Right lobe of liver (tissue), 4 donors: ENCODE measurements around the gene SMPD4.

Source experiments
- POLR2A ChIP-seq: fragments of 450-650 bp; IDR thresholded peaks from one replicate; pipeline ENCODE4 v1.6.1; 2017; ENCODE audit warnings: antibody characterized with exemption, mild to moderate bottlenecking
- TF ChIP-seq, protein P1 (sequence below), 4 donors: fragments of 200-600 bp in 3 of 4; fragments of 450-650 bp in 1 of 4; IDR thresholded peaks; one replicate each; pipeline versions ENCODE4 v1.5.1 to v1.8.0; 2016 to 2022; ENCODE audit warnings: antibody characterized with exemption in 4 of 4, mild to moderate bottlenecking in 2 of 4
- donor health status: DM: no; HTN: no; CAD: no.
- donor health status: DM: no; HTN: no; CAD: no.
- donor health status: DM: no; HTN: yes; CAD: no.

DNA sequence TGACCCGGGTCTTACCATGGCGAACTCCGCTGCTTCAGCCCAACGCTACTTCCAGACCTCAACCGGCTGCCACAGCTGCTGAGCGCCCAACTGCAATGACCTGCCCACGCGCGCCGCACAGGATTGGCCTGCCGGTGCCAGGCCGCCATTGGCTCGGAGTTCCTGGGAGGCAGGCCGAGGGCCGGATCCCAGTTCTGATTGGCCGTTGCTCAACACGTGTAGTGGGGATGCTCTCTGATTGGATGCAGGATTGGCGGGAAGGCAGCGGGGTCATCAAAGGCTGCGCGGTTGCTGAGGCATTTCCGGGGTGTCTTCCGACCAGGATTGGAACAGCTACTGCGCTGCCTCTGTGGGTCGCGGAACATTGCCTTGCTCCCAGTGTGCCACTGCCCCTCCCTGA lies 16.9 kb upstream of the SMPD4 start, which contains the start of gene TUBA3E:
- TF ChIP-seq, protein P1, sequence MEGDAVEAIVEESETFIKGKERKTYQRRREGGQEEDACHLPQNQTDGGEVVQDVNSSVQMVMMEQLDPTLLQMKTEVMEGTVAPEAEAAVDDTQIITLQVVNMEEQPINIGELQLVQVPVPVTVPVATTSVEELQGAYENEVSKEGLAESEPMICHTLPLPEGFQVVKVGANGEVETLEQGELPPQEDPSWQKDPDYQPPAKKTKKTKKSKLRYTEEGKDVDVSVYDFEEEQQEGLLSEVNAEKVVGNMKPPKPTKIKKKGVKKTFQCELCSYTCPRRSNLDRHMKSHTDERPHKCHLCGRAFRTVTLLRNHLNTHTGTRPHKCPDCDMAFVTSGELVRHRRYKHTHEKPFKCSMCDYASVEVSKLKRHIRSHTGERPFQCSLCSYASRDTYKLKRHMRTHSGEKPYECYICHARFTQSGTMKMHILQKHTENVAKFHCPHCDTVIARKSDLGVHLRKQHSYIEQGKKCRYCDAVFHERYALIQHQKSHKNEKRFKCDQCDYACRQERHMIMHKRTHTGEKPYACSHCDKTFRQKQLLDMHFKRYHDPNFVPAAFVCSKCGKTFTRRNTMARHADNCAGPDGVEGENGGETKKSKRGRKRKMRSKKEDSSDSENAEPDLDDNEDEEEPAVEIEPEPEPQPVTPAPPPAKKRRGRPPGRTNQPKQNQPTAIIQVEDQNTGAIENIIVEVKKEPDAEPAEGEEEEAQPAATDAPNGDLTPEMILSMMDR (IDR thresholded peaks at IDR 0.05), result no peak
- no peak for TF ChIP-seq POLR2A
